HCT116 (cell line): ENCODE data around the gene LY6G6F. TPM values are rescaled to one million over a fixed set of nuclear protein-coding genes. Genes with fewer than 3 reads are reported as not detected.
A peak's percentile ranks its signal among the peaks of the same experiment; 100 is the strongest.

ENCODE experiments used
- ATAC-seq: fragments of 200-7000 bp; cut with Tn5 transposase; 2 replicates; pipeline ENCODE4 v1.9.1; 2020; ENCODE audit warnings: mild to moderate bottlenecking, moderate library complexity
- BruUV-seq: library from RNA; stranded (reverse); fragments of 400-500 nt; replicated peaks from 2 replicates; lab custom pipeline; 2021; lab: Mats Ljungman, UMichigan
- CTCF ChIA-PET: fragments of 300-600 bp; sonication (Branson Sonifier 250); formaldehyde crosslinking; loops from one replicate; lab custom pipeline; 2021; ENCODE audit warnings: antibody characterized with exemption; lab: Charles Lee
- POLR2A ChIA-PET: fragments of 300-600, 350-600 bp; sonication (Branson Sonifier 250); formaldehyde crosslinking; loops from one replicate; lab custom pipeline; 2021; ENCODE audit warnings: antibody characterized with exemption; lab: Charles Lee
- RAD21 ChIA-PET, 2 experiments: fragments of 300-600 bp; sonication (Branson Sonifier 250); formaldehyde crosslinking; loops; one replicate each; lab custom pipeline; 2023; ENCODE audit warnings: low total read pairs in 2 of 2; ENCODE audit not compliant: uncharacterized antibody in 2 of 2, unreplicated experiment in 2 of 2, low non-redundant PET in 1 of 2; lab: Charles Lee
- DNase-seq: peaks from one replicate; pipeline ENCODE4 v3.0.0-alpha.2; 2010; ENCODE audit warnings: low read depth, low spot score
- H2AFZ ChIP-seq: fragments of 200-600 bp; shearing (Covaris generic), sonication (generic); 2 replicates; pipeline ENCODE4 v1.6.1; 2017; ENCODE audit warnings: low read depth, mixed run types, mixed read lengths, antibody characterized with exemption, low read length; ENCODE audit not compliant: poor library complexity, severe bottlenecking
- H3K27ac ChIP-seq: 2 replicates; pipeline ENCODE4 v1.5.1; 2012; ENCODE audit warnings: low read depth, low read length
- H3K27me3 ChIP-seq: fragments of 200-600 bp; sonication (generic); 2 replicates; pipeline ENCODE4 v1.6.1; 2016; ENCODE audit warnings: mixed run types, low read length, mixed read lengths; ENCODE audit not compliant: insufficient read depth
- H3K36me3 ChIP-seq, 2 experiments: fragments of 200-500 bp in 1 of 2; fragments of 200-600 bp in 1 of 2; sonication (Bioruptor generic) in 1 of 2; sonication (generic) in 1 of 2; 2 replicates each; pipeline versions ENCODE4 v1.5.1 to v1.6.1; 2014 to 2016; ENCODE audit warnings: low read length in 2 of 2, inconsistent platforms in 1 of 2, mixed read lengths in 1 of 2, mixed run types in 1 of 2; ENCODE audit not compliant: insufficient read depth in 2 of 2, control insufficient read depth in 1 of 2
- H3K4me1 ChIP-seq, 2 experiments: fragments of 200-600 bp in 1 of 2; sonication (generic) in 1 of 2; 2 replicates each; pipeline versions ENCODE4 v1.5.1 to v1.6.1; 2012 to 2017; ENCODE audit warnings: low read length in 2 of 2, inconsistent platforms in 1 of 2, mild to moderate bottlenecking in 1 of 2, mixed read lengths in 1 of 2, mixed run types in 1 of 2, moderate library complexity in 1 of 2; ENCODE audit not compliant: insufficient read depth in 2 of 2, control insufficient read depth in 1 of 2
- H3K4me2 ChIP-seq: fragments of 200-600 bp; sonication (generic); 2 replicates; pipeline ENCODE4 v1.6.1; 2017; ENCODE audit warnings: mixed run types, low read length, mixed read lengths
- H3K4me3 ChIP-seq, 2 experiments: fragments of 200-600 bp in 1 of 2; sonication (generic) in 1 of 2; replicated peaks in 1 of 2; 2 replicates each; pipeline ENCODE4 v1.5.1; 2011 to 2016; ENCODE audit warnings: low read length in 2 of 2, control low read depth in 1 of 2, low read depth in 1 of 2, mild to moderate bottlenecking in 1 of 2, mixed read lengths in 1 of 2, mixed run types in 1 of 2
- H3K79me2 ChIP-seq: fragments of 200-600 bp; sonication (generic); 2 replicates; pipeline ENCODE4 v1.6.1; 2017; ENCODE audit warnings: mild to moderate bottlenecking, mixed run types, low read length, moderate library complexity, mixed read lengths; ENCODE audit not compliant: insufficient read depth
- H3K9ac ChIP-seq: fragments of 200-600 bp; sonication (generic); 2 replicates; pipeline ENCODE4 v1.6.1; 2016; ENCODE audit warnings: low read length, mixed read lengths
- H3K9me2 ChIP-seq: fragments of 200-600 bp; sonication (generic), shearing (Covaris generic); 2 replicates; pipeline ENCODE4 v1.6.1; 2017; ENCODE audit warnings: mixed run types, mild to moderate bottlenecking, moderate library complexity; ENCODE audit not compliant: insufficient read depth
- H3K9me3 ChIP-seq, 2 experiments: fragments of 200-500 bp in 1 of 2; fragments of 200-600 bp in 1 of 2; sonication (Bioruptor generic) in 1 of 2; sonication (generic) in 1 of 2; 2 replicates each; pipeline ENCODE4 v1.6.1; 2014 to 2017; ENCODE audit warnings: low read length in 2 of 2, mixed read lengths in 2 of 2, inconsistent platforms in 1 of 2, low read depth in 1 of 2, mild to moderate bottlenecking in 1 of 2, mixed run types in 1 of 2, moderate library complexity in 1 of 2; ENCODE audit not compliant: control insufficient read depth in 1 of 2, insufficient read depth in 1 of 2
- H4K20me1 ChIP-seq: fragments of 200-600 bp; sonication (generic), shearing (Covaris generic); 2 replicates; pipeline ENCODE4 v1.6.1; 2017; ENCODE audit warnings: mixed run types, mild to moderate bottlenecking, moderate library complexity; ENCODE audit not compliant: insufficient read depth
- CBX3 ChIP-seq: IDR thresholded peaks from 2 replicates; pipeline ENCODE4 v1.6.1; 2012; ENCODE audit warnings: low read depth
- CEBPB ChIP-seq: IDR thresholded peaks from 2 replicates; pipeline ENCODE4 v1.6.1; 2012; ENCODE audit warnings: low read depth
- EGR1 ChIP-seq: IDR thresholded peaks from 2 replicates; pipeline ENCODE4 v1.6.1; 2012; ENCODE audit warnings: low read depth
- ELF1 ChIP-seq: IDR thresholded peaks from 2 replicates; pipeline ENCODE4 v1.6.1; 2012; ENCODE audit warnings: low read depth, borderline replicate concordance
- EZH2 ChIP-seq: fragments of 200-600 bp; sonication (generic); IDR thresholded peaks from 2 replicates; pipeline ENCODE4 v1.6.1; 2017; ENCODE audit warnings: antibody characterized with exemption, mixed run types
- EZH2phosphoT487 ChIP-seq: fragments of 200-600 bp; IDR thresholded peaks from 2 replicates; pipeline ENCODE4 v1.6.1; 2018; ENCODE audit warnings: antibody characterized with exemption, borderline replicate concordance
- POLR2A ChIP-seq: IDR thresholded peaks from 2 replicates; pipeline ENCODE4 v1.7.0; 2011; ENCODE audit warnings: borderline replicate concordance; ENCODE audit not compliant: insufficient read depth, insufficient read length; ENCODE audit errors: extremely low read depth
- RAD21 ChIP-seq: IDR thresholded peaks from 2 replicates; pipeline ENCODE4 v1.6.1; 2012; ENCODE audit warnings: low read depth, mild to moderate bottlenecking
- SP1 ChIP-seq: IDR thresholded peaks from 2 replicates; pipeline ENCODE4 v1.6.1; 2012; ENCODE audit warnings: low read depth
- SRF ChIP-seq: IDR thresholded peaks from 2 replicates; pipeline ENCODE4 v1.6.1; 2012; ENCODE audit warnings: low read depth
- TCF7L2 ChIP-seq: IDR thresholded peaks from 2 replicates; pipeline ENCODE4 v1.7.0; 2011; ENCODE audit warnings: borderline replicate concordance, inconsistent platforms; ENCODE audit not compliant: insufficient read depth, insufficient read length; ENCODE audit errors: extremely low read depth
- YY1 ChIP-seq: IDR thresholded peaks from 2 replicates; pipeline ENCODE4 v1.6.1; 2011; ENCODE audit warnings: low read length, low read depth, moderate library complexity, mild to moderate bottlenecking; ENCODE audit not compliant: insufficient replicate concordance; ENCODE audit errors: extremely low read depth
- ZFX ChIP-seq: fragments of 450-650 bp; IDR thresholded peaks from 2 replicates; pipeline ENCODE4 v1.6.1; 2017
- ZNF274 ChIP-seq: fragments of 200-500 bp; sonication (Bioruptor generic); IDR thresholded peaks from 2 replicates; pipeline ENCODE4 v1.6.1; 2014; ENCODE audit warnings: mild to moderate bottlenecking, low read depth, low read length, inconsistent platforms
- intact Hi-C: fragments of 100-400 bp; cut with micrococcal nuclease; formaldehyde crosslinking; loops from 2 replicates; pipeline ENCODE4 v1.10.0; 2022
- total RNA-seq: library from RNA; stranded (reverse); gene quantifications from one replicate; pipeline ENCODE4 v1.2.1, GENCODE V29; 2021; ENCODE audit not compliant: unreplicated experiment
- TF ChIP-seq, protein P1 (sequence below): IDR thresholded peaks from 2 replicates; pipeline ENCODE4 v1.6.1; 2012
- TF ChIP-seq, protein P2 (sequence below): IDR thresholded peaks from 2 replicates; pipeline ENCODE4 v1.6.1; 2011; ENCODE audit warnings: mild to moderate bottlenecking, low read length, moderate library complexity; ENCODE audit not compliant: insufficient replicate concordance; ENCODE audit errors: extremely low read depth
- TF ChIP-seq, protein P3 (sequence below): IDR thresholded peaks from 2 replicates; pipeline ENCODE4 v1.6.1; 2012

The LY6G6F gene
- total RNA-seq, 1 experiment from 2014 or later: not detected

DNA sequence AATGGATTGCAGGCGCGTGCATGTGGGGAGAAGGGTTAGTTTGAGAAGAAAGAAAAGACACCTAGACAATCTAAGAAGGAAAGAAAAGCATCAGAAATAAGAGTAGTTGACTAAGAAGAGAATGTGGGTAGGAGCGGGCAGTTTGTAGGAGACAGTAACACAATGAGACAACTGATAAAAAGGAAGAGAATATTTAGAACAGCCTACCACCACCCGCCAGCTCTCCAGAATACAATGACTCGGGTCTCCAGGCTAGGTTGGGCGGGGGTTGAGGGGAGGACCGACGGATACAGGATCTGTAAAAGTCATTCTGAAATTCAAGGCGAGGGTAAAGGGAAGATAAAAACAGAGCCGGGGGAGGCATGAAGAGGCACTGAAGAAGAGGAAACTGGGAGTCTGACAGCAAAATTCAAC is 4.3 kb upstream of the LY6G6F start:
- CTCF ChIA-PET: interaction anchor here (1.2 to 2.1 kb wide), 3 partner anchors 10 to 67 kb away, joined by 3 to 10 read pairs (median 7); no protein-coding TSS in a partner anchor
- Histone ChIP-seq H3K4me1 (peaks cover 7 to 15% of the 10 kb centered on the region in 2 experiments; a peak in 3 of 4 replicates), H2AFZ (no peak overlapping the region), H3K27ac (peak overlapping the region; percentile 82), H4K20me1 (no peaks in the 10 kb centered on the region), H3K4me3 (peak overlapping the region; percentile 89 to 98), H3K9me3 (no peaks in the 10 kb centered on the region), H3K9me2 (no peaks in the 10 kb centered on the region), H3K27me3 (no peaks in the 10 kb centered on the region), H3K9ac (peak overlapping the region; percentile 85), H3K36me3 (no peaks in the 10 kb centered on the region), H3K4me2 (peak overlapping the region; percentile 77), H3K79me2 (peaks cover 13% of the 10 kb centered on the region)
- POLR2A ChIA-PET: interaction anchor here (1.1 to 1.6 kb wide), 6 partner anchors 36 to 132 kb away, joined by 3 to 5 read pairs (median 4); partner anchors contain the start of genes HSPA1B, MSH5 and VARS1
- ATAC-seq (peak; percentile 10), DNase-seq (no peak)
- TSS peak; percentile 62 for BruUV-seq
- intact Hi-C loops: loop anchor here (2.0 kb wide), 1 partner anchor 36 kb away; no protein-coding TSS in a partner anchor
- RAD21 ChIA-PET: no interaction called here
- no peak for TF ChIP-seq CBX3
- no peak for TF ChIP-seq TCF7L2
- no peak for TF ChIP-seq ZNF274
- TF ChIP-seq CEBPB: no peak
- TF ChIP-seq, protein P1, sequence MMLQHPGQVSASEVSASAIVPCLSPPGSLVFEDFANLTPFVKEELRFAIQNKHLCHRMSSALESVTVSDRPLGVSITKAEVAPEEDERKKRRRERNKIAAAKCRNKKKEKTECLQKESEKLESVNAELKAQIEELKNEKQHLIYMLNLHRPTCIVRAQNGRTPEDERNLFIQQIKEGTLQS: no peak
- TF ChIP-seq EZH2phosphoT487: no peak
- TF ChIP-seq ELF1: no peak
- no peak for TF ChIP-seq RAD21
- no peak for TF ChIP-seq SP1
- TF ChIP-seq EZH2: no peak
- TF ChIP-seq YY1: no peak
- TF ChIP-seq, protein P2, sequence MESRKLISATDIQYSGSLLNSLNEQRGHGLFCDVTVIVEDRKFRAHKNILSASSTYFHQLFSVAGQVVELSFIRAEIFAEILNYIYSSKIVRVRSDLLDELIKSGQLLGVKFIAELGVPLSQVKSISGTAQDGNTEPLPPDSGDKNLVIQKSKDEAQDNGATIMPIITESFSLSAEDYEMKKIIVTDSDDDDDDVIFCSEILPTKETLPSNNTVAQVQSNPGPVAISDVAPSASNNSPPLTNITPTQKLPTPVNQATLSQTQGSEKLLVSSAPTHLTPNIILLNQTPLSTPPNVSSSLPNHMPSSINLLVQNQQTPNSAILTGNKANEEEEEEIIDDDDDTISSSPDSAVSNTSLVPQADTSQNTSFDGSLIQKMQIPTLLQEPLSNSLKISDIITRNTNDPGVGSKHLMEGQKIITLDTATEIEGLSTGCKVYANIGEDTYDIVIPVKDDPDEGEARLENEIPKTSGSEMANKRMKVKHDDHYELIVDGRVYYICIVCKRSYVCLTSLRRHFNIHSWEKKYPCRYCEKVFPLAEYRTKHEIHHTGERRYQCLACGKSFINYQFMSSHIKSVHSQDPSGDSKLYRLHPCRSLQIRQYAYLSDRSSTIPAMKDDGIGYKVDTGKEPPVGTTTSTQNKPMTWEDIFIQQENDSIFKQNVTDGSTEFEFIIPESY: no peak
- TF ChIP-seq SRF: no peak
- TF ChIP-seq ZFX: no peak
- TF ChIP-seq, protein P3, sequence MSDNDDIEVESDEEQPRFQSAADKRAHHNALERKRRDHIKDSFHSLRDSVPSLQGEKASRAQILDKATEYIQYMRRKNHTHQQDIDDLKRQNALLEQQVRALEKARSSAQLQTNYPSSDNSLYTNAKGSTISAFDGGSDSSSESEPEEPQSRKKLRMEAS: no peak
- no peak for TF ChIP-seq POLR2A
- TF ChIP-seq EGR1: no peak
